Fibroblast of pulmonary artery (primary cell): ENCODE data around the gene ARHGEF40.

Source experiments
- DNase-seq: peaks from one replicate; pipeline ENCODE4 v3.0.0-alpha.2; 2010; ENCODE audit warnings: low read depth
- H3K4me3 ChIP-seq: replicated peaks from 2 replicates; pipeline ENCODE4 v1.5.1; 2011; ENCODE audit warnings: low read depth, mild to moderate bottlenecking, control low read depth, low read length, moderate library complexity
- CTCF ChIP-seq: IDR thresholded peaks from 2 replicates; pipeline ENCODE4 v1.5.1; 2011; ENCODE audit warnings: mild to moderate bottlenecking, control low read depth, low read length, inconsistent platforms; ENCODE audit errors: missing control alignments

ARHGEF40 gene

GRCh38 chr14:21109377-21110138, 39.5 kb downstream of the ARHGEF40 start:
- no peak overlapping the region for H3K4me3 ChIP-seq
- DNase-seq = no peak
- TF ChIP-seq CTCF = no peak

DNA sequence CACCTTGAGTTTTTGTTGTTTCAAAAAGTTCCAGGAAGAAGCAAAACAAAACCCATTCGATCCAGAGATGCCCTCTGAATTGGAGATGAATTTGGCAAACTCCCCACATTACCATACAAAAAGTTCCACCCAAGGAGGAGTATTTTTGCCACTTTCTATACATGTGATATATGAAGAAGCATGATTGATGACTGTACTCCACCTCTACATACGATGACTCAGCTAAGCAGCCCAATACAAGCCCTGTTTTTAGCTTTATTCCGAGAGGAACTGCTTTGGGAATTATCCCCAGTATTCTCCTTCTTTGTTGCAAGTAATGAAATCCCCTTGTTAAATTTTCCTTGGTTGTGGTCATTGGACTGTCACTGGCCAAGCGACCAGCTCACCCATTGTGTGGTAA, 42.2 kb downstream of the ARHGEF40 start:
- no peak for TF ChIP-seq CTCF
- no peak for DNase-seq
- H3K4me3 ChIP-seq = no peak overlapping the region

- no peak for DNase-seq
- no peak overlapping the region for H3K4me3 ChIP-seq
- no peak for TF ChIP-seq CTCF
Observed at GRCh38 chr14:21113369-21113768, 43.3 kb downstream of the ARHGEF40 start.

DNA sequence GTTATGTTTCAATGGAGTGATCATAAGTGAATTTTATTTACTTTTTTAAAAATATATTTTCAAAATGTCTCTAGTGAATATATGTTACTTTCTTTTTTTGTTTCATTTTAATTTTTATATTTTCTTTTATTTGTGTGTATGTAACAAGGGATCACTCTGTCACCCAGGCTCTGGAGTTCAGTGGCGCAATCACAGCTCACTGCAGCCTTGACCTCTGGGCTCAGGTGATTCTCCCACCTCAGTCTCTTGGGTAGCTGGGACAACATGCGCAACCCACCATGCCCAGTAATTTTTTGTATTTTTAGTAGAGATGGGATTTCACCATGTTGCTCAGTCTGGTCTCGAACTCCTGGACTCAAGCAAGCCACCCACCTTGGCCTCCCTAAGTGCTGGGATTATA, 48.8 kb downstream of the ARHGEF40 start:
- TF ChIP-seq CTCF = no peak
- no peak for DNase-seq

GRCh38 chr14:21120686-21121085, 50.6 kb downstream of the ARHGEF40 start:
- no peak for DNase-seq
- no peak for TF ChIP-seq CTCF
- H3K4me3 ChIP-seq = no peak overlapping the region

More for the DNA sequence above, 48.8 kb downstream of the ARHGEF40 start:
- no peak overlapping the region for H3K4me3 ChIP-seq

DNA sequence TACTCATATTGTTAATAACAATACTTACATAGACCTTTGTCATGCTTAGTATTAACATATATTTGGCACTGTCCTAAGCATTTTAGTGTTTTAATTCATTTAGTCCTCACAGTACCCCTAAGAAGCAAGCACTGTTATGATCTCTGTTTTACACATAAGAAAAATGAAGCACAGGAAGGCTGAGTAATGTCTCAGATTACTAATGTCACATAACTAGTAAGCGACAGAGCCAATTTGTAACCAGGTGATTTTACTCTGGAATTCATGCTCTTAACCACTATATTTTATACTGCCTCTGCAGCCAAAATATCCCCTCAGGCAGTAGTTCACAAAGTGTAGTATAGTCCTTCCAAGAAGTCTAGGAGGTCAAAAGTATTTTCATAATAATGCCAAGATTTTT, 51.0 kb downstream of the ARHGEF40 start:
- TF ChIP-seq CTCF = no peak
- DNase-seq = no peak
- H3K4me3 ChIP-seq = no peak overlapping the region

DNA sequence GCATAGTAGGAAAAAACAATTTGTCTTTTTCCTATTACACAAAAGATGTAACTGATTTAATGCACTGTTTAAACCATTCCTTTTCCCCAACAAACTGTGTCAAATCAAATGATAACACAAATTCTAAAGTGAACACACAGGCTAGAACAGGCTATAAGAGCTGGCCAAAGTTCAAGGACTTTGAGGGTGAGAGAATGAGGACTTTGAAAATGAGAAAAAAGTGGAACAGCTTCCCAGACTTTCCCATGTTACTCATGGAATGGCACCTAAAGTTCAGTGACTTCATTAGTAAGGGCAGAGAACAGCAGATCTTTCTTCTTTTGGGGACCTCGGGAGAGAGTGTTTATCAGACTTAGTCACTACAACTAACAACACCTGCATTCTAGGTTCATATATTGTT, 53.3 kb downstream of the ARHGEF40 start:
- no peak overlapping the region for H3K4me3 ChIP-seq
- TF ChIP-seq CTCF = no peak
- DNase-seq = no peak
